DND-41 (cell line): ENCODE data around the gene HDDC2.

ENCODE experiments used
- ATAC-seq: fragments of 200-7000 bp; cut with Tn5 transposase; 3 replicates; pipeline ENCODE4 v1.9.1; 2021; ENCODE audit warnings: low read depth; ENCODE audit not compliant: insufficient read depth
- DNase-seq: peaks from one replicate; pipeline ENCODE4 v3.0.0-alpha.2; 2020
- H2AFZ ChIP-seq: 2 replicates; pipeline ENCODE4 v1.6.0; 2012; ENCODE audit warnings: low read depth, low read length
- H3K27ac ChIP-seq: 2 replicates; pipeline ENCODE4 v1.5.1; 2012; ENCODE audit warnings: low read length, inconsistent platforms
- H3K27me3 ChIP-seq: fragments of 200-600 bp; sonication (generic); 2 replicates; pipeline ENCODE4 v1.6.0; 2012; ENCODE audit warnings: low read length, mild to moderate bottlenecking, inconsistent platforms; ENCODE audit not compliant: insufficient read depth, poor library complexity
- H3K36me3 ChIP-seq: 2 replicates; pipeline ENCODE4 v1.5.1; 2012; ENCODE audit warnings: low read length, inconsistent platforms; ENCODE audit not compliant: insufficient read depth
- H3K4me1 ChIP-seq: 2 replicates; pipeline ENCODE4 v1.5.1; 2012; ENCODE audit warnings: mild to moderate bottlenecking, low read length; ENCODE audit not compliant: insufficient read depth
- H3K4me2 ChIP-seq: 2 replicates; pipeline ENCODE4 v1.6.0; 2012; ENCODE audit warnings: mild to moderate bottlenecking, moderate library complexity, low read length, inconsistent platforms; ENCODE audit not compliant: insufficient read depth
- H3K4me3 ChIP-seq, 2 experiments: fragments of 200-600 bp in 1 of 2; shearing (Covaris generic) in 1 of 2; 2 replicates each; pipeline ENCODE4 v1.5.1; 2012 to 2016; ENCODE audit warnings: inconsistent platforms in 2 of 2, low read length in 2 of 2, mild to moderate bottlenecking in 2 of 2, low read depth in 1 of 2, moderate library complexity in 1 of 2
- H3K79me2 ChIP-seq: 2 replicates; pipeline ENCODE4 v1.6.0; 2012; ENCODE audit warnings: low read length, inconsistent platforms; ENCODE audit not compliant: insufficient read depth
- H3K9ac ChIP-seq: 2 replicates; pipeline ENCODE4 v1.6.0; 2012; ENCODE audit warnings: low read depth, mild to moderate bottlenecking, inconsistent platforms, low read length, moderate library complexity
- H3K9me3 ChIP-seq: 2 replicates; pipeline ENCODE4 v1.5.1; 2012; ENCODE audit warnings: low read length, moderate library complexity, mild to moderate bottlenecking, inconsistent platforms; ENCODE audit not compliant: insufficient read depth, severe bottlenecking
- H4K20me1 ChIP-seq: 2 replicates; pipeline ENCODE4 v1.6.0; 2012; ENCODE audit warnings: low read length; ENCODE audit not compliant: insufficient read depth
- CTCF ChIP-seq: IDR thresholded peaks from 2 replicates; pipeline ENCODE4 v1.5.1; 2012; ENCODE audit warnings: borderline replicate concordance, low read length, moderate library complexity, mild to moderate bottlenecking; ENCODE audit not compliant: poor library complexity, severe bottlenecking; ENCODE audit errors: extremely low read depth
- EZH2 ChIP-seq: IDR thresholded peaks from 3 replicates; pipeline ENCODE4 v1.6.1; 2012; ENCODE audit warnings: borderline replicate concordance, low read depth, mild to moderate bottlenecking, moderate library complexity, low read length, inconsistent platforms; ENCODE audit not compliant: severe bottlenecking

The HDDC2 gene

DNA sequence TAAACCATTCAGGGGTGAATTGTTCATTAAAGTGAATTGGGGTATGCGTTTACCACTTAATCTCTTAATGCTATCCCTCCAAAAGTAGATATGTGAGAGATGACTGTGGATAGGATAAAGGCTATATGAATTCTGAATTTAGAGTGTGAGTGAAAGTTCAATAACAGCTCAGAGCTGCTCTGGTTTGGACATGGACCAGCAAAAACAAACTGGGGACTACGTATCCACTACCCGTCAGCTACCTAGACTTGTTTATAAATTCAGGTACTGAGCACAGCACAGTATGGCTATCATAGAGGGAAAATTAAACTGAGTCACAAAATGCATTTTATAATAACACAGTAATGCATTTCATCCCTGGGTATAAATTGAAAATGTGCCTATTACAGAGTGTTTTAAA lies 44.4 kb downstream of the HDDC2 start:
- H3K9ac ChIP-seq, result no peak overlapping the region
- DNase-seq, result no peak
- no peaks in the 10 kb centered on the region for H3K9me3 ChIP-seq
- H2AFZ ChIP-seq, result no peak overlapping the region
- TF ChIP-seq CTCF, result no peak
- TF ChIP-seq EZH2, result no peak
- no peaks in the 10 kb centered on the region for H3K27me3 ChIP-seq
- no peaks in the 10 kb centered on the region for H3K36me3 ChIP-seq
- H3K27ac ChIP-seq, result no peak overlapping the region
- H3K79me2 ChIP-seq, result no peaks in the 10 kb centered on the region
- H3K4me3 ChIP-seq, result no peak overlapping the region
- no peak overlapping the region for H3K4me2 ChIP-seq
- no peaks in the 10 kb centered on the region for H3K4me1 ChIP-seq
- ATAC-seq, result no peak
- H4K20me1 ChIP-seq, result no peaks in the 10 kb centered on the region

DNA sequence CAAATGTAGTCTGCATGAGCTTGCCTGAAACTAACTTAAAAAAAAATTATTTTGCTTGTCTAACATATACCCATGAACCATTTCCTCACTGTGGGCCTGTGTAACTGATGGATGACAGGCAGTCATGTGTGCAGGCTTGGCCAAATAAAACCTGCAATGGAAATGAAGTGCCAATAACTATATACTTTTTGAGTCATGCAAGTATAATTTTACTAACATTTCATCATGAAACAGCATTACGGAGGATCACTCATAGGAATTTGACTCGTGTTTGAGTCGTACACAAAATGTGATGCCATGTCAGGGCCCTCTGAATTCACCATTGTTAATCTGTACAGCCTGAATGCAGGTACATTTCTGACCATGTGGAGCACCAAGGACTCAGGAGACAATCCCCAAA lies 46.6 kb downstream of the HDDC2 start:
- Histone ChIP-seq H3K4me3 (no peak overlapping the region), H3K9me3 (no peaks in the 10 kb centered on the region), H2AFZ (no peak overlapping the region), H3K27me3 (no peaks in the 10 kb centered on the region), H3K9ac (no peak overlapping the region), H3K27ac (no peak overlapping the region), H3K36me3 (no peaks in the 10 kb centered on the region), H3K79me2 (no peaks in the 10 kb centered on the region), H3K4me2 (no peak overlapping the region), H3K4me1 (no peaks in the 10 kb centered on the region), H4K20me1 (no peaks in the 10 kb centered on the region)
- no peak for ATAC-seq
- TF ChIP-seq CTCF, result no peak
- DNase-seq, result no peak

- no peaks in the 10 kb centered on the region for H3K79me2 ChIP-seq
- TF ChIP-seq CTCF (no peak), EZH2 (no peak)
- no peak for ATAC-seq
- H2AFZ ChIP-seq, result no peak overlapping the region
- no peaks in the 10 kb centered on the region for H3K9me3 ChIP-seq
- no peak overlapping the region for H3K4me2 ChIP-seq
- no peak for DNase-seq
- no peaks in the 10 kb centered on the region for H3K4me1 ChIP-seq
- H4K20me1 ChIP-seq, result no peaks in the 10 kb centered on the region
- H3K9ac ChIP-seq, result no peak overlapping the region
- H3K27me3 ChIP-seq, result no peaks in the 10 kb centered on the region
- H3K36me3 ChIP-seq, result no peaks in the 10 kb centered on the region
- no peak overlapping the region for H3K27ac ChIP-seq
- H3K4me3 ChIP-seq, result no peak overlapping the region
Observed at GRCh38 chr6:125254321-125254720, 47.4 kb downstream of the HDDC2 start.

DNA sequence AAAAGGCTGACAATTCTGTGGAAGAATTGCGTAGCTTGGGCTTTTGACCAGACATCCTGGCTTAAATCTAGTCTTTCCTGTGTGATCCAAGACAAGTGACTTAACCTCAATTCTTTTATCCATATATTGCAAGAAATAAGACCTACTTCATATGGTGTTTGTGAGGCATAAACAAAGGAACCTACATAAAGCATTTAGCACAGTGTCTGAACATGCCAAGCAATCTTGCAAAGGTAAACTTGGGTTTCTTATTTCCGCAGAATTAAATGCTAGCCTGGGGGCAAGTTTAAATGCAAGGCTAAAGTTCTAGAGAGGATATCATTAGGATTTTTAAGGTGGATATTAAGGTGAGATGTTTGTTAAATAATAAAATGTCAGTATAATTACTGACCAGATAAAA lies 47.9 kb downstream of the HDDC2 start:
- H4K20me1 ChIP-seq, result no peaks in the 10 kb centered on the region
- no peaks in the 10 kb centered on the region for H3K4me1 ChIP-seq
- ATAC-seq (no peak), DNase-seq (no peak)
- no peak overlapping the region for H3K4me2 ChIP-seq
- no peak overlapping the region for H3K9ac ChIP-seq
- H3K27ac ChIP-seq, result no peak overlapping the region
- no peaks in the 10 kb centered on the region for H3K27me3 ChIP-seq
- H3K4me3 ChIP-seq, result no peak overlapping the region
- H3K9me3 ChIP-seq, result no peaks in the 10 kb centered on the region
- H3K36me3 ChIP-seq, result no peaks in the 10 kb centered on the region
- H2AFZ ChIP-seq, result no peak overlapping the region
- TF ChIP-seq CTCF (no peak), EZH2 (no peak)
- no peaks in the 10 kb centered on the region for H3K79me2 ChIP-seq
